Activated CD4-positive, alpha-beta T cell treated with anti-CD3 and anti-CD28 coated beads for 48 hours (primary cell): ENCODE data around the gene SEZ6L2.
A peak's percentile ranks its signal among the peaks of the same experiment; 100 is the strongest.
"Not testable (repeated sequence)": the region's sequence is repeated elsewhere in the genome, so short reads cannot be mapped to it uniquely, and the experiment has no call there.

Experiments used
- DNase-seq: peaks from one replicate; pipeline ENCODE4 v3.0.0-alpha.2; 2020

SEZ6L2 gene

DNA sequence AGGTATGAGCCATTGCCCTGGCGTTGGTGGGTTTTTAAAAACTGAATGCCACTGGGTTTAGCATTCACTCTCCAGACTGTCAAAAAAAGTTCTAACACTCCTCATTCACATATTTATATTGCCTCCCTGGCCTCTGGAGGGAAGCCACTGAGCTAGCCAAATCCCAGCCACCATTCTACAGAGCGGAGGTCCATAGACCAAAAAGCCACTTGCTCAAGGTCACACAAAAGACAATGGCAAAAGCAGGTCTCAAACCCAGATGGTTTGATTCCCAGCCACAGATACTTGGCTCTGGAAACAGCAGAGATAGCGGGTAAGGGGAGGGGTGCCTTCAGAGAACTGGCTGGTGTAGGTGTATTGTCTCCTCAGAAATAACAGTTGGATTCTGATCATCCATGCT, 18.3 kb downstream of the SEZ6L2 start:
- DNase-seq = no peak

- no peak for DNase-seq
Observed at GRCh38 chr16:29878172-29878571, 21.2 kb downstream of the SEZ6L2 start.

- DNase-seq = peak; percentile 89
Observed at GRCh38 chr16:29877266-29877961, 21.9 kb downstream of the SEZ6L2 start.

- peak; percentile 54 for DNase-seq
Observed at GRCh38 chr16:29876594-29877249, 22.6 kb downstream of the SEZ6L2 start.

DNA sequence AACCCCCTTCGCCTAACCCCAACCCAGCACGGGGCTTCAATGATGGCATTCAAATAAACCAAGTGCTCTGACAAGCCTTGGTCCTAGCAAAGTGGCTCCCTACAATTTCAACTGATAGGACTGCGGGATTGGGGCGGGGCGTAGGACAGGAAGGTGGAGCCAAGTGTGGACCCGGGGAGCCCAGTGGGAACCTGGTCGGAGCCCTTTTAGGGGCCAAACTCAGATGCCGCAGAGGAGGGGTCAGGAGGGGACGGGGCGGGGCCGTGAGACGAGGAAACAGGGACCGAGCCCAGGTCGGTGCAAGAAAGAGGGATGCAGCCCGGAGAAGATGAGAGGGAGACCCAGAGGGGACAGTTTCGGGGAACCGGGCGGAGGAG, 23.1 kb downstream of the SEZ6L2 start:
- no peak for DNase-seq

DNA sequence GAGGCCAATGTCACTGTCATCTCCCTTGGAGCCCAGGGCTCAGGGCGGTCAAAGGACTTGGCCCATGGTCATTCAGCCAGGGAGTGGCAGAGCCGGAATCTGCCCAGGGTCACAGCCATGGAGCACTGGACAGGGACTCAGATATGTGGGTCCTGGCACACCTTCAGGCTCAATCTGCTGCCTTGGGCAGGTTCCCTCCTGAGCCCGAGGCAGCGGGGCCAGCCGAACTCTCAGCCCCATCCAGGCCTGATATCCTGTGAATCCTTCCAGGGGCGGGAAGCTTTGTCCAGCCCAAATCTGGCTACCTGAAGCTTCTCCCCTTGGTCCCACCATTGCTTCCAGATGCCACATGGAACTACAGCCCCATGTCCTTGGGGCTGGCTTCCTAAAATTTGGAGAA, 24.1 kb downstream of the SEZ6L2 start:
- no peak for DNase-seq

DNA sequence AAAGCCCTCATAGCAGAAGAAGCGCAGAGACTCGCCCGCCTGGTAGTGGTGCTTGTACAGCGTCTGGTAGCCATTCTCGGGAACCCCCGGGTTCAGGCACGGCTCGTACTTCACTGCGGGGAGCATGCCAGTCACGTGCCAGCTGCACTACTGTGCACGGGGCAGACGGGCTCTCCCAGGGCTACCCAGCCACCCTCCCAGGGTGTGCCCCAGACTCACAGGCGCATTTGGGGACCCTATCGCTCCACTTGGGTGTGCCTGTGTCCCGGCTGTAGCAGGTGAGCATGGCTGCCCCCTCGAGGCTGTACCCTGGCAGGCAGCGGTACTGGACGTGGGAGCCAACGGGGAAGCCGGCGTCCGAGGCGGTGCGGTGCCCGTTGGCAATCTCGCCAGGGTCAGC, 26.0 kb downstream of the SEZ6L2 start:
- DNase-seq = no peak

- DNase-seq = no peak
Observed at GRCh38 chr16:29871822-29872546, 27.4 kb downstream of the SEZ6L2 start.

- not testable (repeated sequence) for DNase-seq
Observed at GRCh38 chr16:29869067-29869466, 30.3 kb downstream of the SEZ6L2 start.

GRCh38 chr16:29868396-29869009, 30.8 kb downstream of the SEZ6L2 start:
- DNase-seq = no peak

DNA sequence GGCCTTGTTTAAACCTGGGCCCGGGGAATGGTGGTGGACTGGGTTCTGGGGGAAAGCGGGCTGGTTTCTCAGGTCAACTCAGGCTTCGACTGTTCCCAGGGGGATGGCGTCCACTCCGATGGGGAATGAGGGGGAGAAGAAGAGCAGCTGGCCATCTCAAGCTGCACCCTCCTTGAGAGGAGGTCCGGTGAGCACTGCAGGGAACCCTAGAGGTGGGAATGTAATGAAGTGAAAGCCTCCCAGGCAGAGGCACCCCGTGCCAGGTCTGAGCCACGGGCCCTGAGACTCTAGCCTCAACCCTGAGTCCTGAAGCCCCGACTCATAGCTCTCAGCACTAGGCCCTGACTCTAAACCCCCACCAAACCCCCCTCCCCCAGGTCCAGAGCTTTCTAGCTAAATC, 35.1 kb downstream of the SEZ6L2 start:
- DNase-seq = no peak

- DNase-seq = no peak
Observed at GRCh38 chr16:29863669-29863984, 35.7 kb downstream of the SEZ6L2 start.

DNA sequence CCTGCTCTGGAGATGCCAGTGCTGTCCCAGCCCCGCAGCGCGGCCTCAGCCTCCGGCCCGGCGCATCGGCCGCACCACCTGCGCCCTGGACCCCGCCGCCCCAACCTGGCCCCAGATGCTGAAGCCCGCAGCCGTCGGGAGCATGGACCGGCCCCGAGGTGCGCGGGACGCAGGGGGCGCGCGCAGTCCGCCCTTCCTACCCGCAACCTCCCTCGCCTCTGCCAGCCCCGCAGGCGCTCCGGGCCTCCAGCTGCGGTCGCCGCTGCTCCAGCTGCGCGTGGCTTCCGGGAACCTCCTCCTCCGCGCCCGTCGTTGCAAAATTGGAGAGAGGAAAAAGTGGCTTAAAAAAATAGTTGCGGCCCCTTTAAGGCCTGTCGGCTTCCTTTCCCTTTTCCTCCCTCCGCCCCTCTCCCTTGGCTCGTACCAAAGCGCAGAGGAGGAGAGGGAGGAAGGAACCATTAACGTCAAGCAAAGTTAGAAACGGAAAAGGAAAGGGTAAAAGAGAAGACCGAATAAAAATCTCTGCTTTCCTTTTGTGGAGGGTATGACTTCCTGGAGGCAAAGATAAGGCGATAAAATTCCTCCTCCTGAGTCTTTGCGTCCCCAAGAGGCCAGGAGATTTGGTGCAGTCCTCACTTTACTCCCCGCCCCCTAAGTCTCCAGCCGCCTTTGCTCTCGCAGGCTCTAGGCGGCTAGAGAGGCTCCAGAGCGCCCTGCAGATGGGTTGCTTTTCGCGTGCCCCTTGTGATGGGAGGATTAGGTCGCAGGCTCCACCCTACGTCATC, 36.3 kb downstream of the SEZ6L2 start, which contains the start of gene CDIPT:
TSS of gene CDIPT (minus strand) at position 343 of the 785 bp plus-strand sequence. CDS start 369 bp downstream, outside the sequence.
- peak; percentile 96 for DNase-seq

GRCh38 chr16:29862383-29862883, 36.9 kb downstream of the SEZ6L2 start:
- no peak for DNase-seq

- no peak for DNase-seq
Observed at GRCh38 chr16:29860218-29860617, 39.1 kb downstream of the SEZ6L2 start.

- no peak for DNase-seq
Observed at GRCh38 chr16:29858974-29859373, 40.4 kb downstream of the SEZ6L2 start.

DNA sequence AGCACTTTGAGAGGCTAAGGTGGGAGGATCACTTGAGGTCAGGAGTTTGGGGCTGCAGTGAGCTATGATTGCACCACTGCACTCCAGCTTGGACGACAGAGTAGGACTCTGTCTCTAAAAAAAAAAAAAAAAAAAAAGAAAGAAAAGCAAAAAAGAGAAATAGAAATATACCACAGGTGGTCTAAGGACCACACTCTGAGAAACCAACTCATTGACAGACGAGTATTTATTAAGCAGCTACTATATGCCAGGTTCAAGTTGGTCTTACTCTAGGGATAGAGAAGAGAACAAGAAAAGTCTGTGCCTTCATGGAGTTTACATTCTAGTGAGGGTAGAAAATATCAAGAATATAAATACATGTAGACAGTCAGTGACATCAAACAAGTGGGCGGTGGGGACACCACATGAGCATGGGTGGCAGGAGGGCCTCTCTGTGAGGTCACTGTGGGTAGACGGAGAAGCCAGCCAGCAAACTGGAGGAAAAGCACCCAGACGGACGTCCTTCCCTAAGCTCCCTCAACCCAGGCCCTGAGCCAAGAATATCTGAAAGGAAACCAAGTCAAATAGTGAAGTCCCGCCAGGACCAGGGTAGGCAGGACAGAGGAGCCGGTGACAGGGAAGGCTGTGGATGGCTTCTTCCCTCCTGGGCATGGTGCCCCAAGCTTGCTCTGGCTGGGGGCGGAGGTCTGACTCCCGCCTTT, 41.1 kb downstream of the SEZ6L2 start:
- DNase-seq = no peak

DNA sequence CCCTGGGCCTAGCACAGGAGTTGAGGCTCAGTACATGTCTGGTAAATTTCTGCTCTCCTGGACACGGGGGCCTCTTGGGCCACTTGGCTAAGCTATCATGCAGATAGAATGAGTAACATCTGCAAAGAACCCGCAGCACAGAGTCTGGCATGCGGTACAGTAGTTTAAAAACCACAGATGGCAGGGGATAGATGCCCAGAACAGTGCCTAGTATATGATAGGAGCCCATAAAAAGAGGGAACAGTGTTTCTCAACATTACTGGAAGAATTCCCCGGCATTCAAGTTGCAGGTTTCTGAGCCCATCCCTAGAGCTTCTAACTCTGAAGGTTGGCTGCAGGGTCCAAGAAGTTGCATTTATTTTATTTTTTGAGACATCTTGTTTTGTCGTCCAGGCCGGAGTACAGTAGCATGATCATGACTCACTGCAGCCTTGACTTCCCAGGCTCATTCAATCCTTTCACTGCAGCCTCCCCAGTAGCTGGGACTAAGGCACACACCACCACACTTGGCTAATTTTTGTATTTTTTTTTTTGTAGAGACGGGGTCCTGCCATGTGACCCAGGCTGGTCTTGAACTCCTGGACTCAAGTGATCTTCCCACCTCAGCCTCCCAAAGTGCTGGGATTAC, 42.1 kb downstream of the SEZ6L2 start:
- DNase-seq = no peak

- no peak for DNase-seq
Observed at GRCh38 chr16:29854520-29855100, 44.7 kb downstream of the SEZ6L2 start.

GRCh38 chr16:29852654-29853053, 46.7 kb downstream of the SEZ6L2 start:
- no peak for DNase-seq

DNA sequence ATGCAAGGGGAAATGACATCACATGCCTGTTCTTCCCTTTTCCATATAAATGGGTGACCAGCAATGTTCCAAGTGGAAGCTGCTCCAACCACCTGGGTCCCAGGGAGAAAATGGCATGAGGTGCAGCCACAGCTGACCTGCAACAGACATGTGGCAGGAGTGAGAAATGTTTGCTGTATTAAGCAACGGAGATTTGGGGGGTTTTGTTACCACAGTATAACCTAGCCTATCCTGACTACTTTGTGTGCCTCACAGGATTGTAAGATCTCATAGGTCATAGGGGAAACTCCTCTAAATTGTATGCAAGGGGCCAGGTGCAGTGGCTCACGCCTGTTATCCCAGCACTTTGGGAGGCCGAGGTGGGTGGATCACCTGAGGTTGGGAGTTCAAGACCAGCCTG, 48.4 kb downstream of the SEZ6L2 start:
- DNase-seq = no peak
